NCI-H524 (cell line): ENCODE measurements around the gene SORL1-AS1.
"Not testable (repeated sequence)": the region's sequence is repeated elsewhere in the genome, so short reads cannot be mapped to it uniquely, and the experiment has no call there.

ENCODE experiments used
- DNase-seq, 2 experiments: peaks; one replicate each; lab custom pipeline; 2025; lab: John Stamatoyannopoulos, UW

Gene SORL1-AS1

GRCh38 chr11:121452609-121453150 is at the start of gene SORL1-AS1:
TSS of gene SORL1-AS1 (minus strand) at chr11:121452967.
- DNase-seq = peak in 1 of 2 experiments; percentile 45

- no peak for DNase-seq
Measured at GRCh38 chr11:121500717-121501116, 48.0 kb upstream of the SORL1-AS1 start.

- DNase-seq = no peak
Measured at GRCh38 chr11:121500275-121500674, 47.5 kb upstream of the SORL1-AS1 start.

GRCh38 chr11:121499405-121499804 is 46.6 kb upstream of the SORL1-AS1 start:
- DNase-seq = no peak

DNA sequence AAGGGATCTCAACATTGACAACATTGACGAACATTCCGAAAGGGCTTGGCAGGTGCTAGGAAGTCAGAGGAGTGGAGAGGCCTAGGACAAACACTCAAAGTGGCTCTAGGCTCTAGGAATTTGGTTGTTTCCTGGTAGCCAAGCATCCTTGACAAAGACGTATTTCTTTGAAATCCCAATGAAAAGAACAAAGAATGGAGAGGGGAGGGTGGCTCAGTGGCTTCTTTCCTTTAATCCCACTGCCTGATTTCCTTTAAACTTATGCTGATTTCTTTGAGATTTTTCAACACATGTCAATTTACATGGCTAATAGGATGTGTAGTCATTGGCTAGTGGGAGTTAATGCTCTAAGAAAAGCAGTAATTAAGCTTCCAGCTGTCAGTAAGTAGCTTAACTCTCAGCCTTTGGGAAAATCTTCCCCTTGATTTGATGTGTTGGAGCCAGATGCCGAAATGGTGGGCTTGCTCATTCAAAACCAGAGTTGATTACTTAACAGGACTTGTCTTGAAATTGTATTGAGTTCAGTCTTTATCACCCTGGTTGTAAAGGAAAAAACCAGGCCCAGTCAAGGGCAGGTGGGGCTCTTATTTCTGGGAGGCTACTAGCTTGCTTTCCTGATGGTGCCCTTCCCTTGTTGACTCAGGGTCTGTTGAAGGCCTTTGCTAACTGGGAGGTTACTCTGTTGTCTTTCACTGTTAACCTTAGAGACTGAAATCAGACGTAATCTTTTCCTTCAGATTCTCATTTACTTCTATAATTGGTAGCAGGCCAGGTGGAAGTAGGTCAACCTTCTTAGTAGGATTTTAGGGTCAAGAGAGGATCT is 44.6 kb upstream of the SORL1-AS1 start:
- DNase-seq = peak; percentile 79 to 95

- no peak for DNase-seq
Measured at GRCh38 chr11:121494355-121495099, 41.8 kb upstream of the SORL1-AS1 start.

- no peak for DNase-seq
Measured at GRCh38 chr11:121489823-121490222, 37.1 kb upstream of the SORL1-AS1 start.

GRCh38 chr11:121488641-121489040 is 35.9 kb upstream of the SORL1-AS1 start:
- no peak for DNase-seq

DNA sequence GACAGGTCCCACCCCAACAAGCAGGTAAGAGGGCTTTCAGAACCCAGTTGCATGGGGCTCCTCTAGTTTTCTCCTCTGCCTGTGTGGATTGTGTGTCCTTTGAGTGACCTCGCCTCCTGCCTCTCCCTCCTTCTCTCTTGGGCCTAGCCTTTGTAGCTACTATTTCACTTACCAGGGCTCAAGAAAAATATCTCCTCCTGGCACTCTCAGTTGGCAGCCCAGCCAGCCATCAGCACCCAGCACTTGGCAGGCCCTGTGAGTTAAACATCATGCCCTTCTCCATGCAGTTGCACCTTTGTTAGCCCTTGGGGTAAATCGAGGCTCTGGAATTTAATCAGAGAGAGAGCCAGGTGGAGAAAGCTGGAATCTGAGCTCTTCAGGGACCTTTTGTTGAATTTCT is 35.4 kb upstream of the SORL1-AS1 start:
- no peak for DNase-seq

DNA sequence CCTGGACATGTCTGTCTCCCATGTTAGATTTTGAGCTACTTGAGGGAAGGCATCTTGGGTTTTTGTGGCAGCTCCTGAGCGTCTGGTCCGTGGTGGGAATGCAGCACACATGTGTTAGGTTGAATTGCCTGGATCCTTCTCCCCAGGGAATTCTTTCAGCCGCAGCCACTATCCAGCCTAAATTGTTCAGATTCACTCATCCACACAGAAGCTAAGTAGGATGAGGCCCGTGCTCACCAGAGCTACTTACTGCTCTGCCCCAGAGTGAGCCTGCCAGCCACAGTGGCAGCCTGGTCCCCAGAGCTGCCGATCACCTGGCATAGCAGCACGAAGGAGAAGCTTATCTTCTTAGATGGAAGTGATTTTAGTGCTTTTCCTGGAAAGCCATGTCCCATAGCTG is 34.4 kb upstream of the SORL1-AS1 start:
- no peak for DNase-seq

DNA sequence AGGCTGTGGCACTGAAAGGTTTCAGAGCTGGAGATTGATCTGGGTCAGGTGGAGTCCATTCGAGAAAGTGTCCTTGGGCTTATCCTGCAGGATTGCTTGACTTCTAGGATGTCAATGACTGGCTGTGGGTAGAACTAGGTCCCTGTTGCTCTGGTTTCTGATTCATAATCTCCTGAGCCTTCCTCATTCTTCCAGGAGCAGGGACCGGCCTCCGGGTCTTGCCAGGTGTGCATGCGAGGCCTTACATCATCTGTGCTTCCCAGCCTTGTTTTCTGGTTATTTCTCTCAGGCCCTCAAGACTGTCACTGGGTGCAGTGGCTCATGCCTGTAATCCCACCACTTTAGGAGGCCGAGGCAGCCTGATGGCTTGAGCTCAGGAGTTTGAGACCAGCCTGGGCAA is 33.3 kb upstream of the SORL1-AS1 start:
- DNase-seq = no peak

GRCh38 chr11:121485216-121485615 is 32.4 kb upstream of the SORL1-AS1 start:
- DNase-seq = no peak

DNA sequence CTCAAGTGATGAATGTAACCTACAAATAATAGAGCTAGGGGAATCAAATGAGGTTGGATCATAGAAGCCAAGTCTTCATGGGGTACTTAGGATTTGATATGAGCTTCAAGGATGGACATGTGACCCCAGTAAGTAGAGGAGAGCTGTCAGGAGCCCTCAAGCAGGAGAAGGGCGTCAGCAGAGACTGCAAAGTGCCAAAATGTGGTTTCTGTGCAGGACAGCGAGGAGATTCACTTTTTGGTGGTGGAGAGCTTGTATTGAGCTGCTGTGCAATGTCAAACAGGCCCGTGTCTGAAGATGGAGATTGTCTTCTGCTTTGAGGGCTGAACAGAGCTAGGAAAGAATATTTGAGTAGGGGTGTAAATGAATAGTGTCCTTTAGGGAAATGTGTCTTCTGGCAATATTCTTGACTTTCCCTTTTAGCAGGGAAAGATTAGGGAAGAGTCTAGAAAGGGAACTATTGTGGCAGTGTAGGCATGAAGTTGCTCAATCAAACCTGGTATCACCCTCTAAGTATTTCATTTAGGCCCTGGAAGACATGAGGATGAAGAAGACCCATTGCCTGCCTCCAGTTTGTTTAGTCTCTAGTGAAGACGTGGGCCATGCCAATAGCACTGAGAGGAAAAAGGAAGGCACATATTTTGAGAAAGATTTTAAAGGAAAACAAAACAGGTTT is 31.2 kb upstream of the SORL1-AS1 start:
- DNase-seq = no peak

GRCh38 chr11:121482231-121483129 is 29.7 kb upstream of the SORL1-AS1 start:
- DNase-seq = no peak

DNA sequence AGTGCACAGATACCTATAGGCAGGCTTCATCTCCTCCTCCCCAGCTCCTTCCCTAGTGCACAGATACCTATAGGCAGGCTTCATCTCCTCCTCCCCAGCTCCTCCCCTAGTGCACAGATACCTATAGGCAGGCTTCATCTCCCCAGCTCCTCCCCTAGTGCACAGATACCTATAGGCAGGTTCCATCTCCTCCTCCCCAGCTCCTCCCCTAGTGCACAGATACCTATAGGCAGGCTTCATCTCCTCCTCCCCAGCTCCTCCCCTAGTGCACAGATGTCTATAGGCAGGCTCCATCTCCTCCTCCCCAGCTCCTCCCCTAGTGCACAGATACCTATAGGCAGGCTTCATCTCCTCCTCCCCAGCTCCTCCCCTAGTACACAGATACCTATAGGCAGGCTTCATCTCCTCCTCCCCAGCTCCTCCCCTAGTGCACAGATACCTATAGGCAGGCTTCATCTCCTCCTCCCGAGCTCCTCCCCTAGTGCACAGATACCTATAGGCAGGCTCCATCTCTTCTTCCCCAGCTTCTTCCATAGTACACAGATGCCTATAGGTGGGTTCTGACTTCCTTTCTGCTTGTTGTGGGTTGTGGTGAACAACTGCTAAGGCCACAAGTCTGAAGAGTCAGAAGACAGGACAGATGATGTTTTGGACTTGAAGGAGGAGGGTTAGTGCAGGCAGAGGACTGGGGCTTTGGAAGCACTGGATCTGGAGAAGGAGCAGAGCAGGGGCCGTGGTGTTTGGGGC is 28.9 kb upstream of the SORL1-AS1 start:
- DNase-seq = not testable (repeated sequence)

DNA sequence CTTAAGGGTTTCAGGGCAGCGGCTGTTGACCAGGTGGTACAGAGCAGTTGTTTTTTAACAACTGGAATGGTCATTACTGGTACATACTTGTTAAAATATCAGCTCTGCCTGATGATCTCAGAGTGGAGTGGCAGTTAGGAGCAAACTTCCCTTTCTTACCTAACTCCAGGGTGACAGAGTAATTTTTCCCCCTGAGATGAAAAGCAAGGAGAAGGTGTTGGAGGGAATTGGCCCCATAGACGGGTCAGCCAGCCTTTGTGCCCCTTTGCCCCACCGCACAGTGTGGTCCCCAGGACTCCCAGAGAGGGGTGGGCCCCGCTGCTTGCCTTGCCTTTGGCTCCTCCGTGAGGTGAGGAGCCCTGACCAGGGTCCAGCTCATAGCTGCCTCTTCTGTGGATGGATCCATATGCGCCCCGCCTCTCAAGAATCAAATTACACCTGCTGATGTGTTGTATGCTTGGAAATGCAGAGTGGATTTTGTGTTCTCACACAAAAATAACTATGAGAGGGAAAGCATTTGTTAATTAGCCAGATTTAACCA is 27.0 kb upstream of the SORL1-AS1 start:
- peak in 1 of 2 experiments; percentile 14 for DNase-seq

DNA sequence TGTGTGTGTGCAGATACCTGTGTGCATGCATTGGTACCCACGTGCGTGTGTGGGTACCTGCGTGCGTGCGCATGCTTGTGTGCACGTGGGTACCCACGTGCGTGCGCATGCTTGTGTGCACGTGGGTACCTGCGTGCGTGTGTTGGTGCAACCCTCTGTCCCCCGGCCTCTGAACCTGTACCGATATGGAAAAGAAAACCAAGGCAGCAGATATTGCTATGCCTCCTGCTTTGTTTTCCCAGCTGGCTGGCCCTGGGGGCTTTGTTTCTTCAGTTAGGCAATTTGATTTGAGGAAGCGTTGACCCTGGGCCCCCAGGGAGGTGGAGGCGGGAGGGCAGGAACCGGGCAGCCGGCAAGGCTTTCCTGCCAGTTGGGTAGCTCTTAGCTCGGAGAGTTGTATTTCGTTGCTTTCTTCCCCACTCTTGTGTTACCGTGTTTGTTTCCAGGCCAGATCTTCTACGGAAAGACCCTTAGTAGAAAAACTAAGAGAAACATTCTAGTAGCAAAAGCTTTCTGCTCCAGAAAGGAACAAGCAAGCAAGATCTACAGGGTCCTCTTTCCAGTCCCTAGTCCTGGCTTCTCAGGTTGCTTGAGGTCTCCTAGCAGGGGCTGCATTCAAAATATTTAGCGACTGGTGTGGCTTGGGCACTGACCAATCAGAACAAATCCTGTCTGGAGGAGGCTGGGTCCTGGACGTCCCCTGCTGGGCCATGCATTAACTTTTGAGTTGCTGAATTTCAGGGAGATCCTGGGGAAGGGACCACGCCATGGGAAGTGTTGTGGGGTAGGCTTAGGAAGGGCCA is 26.3 kb upstream of the SORL1-AS1 start:
- DNase-seq = no peak

DNA sequence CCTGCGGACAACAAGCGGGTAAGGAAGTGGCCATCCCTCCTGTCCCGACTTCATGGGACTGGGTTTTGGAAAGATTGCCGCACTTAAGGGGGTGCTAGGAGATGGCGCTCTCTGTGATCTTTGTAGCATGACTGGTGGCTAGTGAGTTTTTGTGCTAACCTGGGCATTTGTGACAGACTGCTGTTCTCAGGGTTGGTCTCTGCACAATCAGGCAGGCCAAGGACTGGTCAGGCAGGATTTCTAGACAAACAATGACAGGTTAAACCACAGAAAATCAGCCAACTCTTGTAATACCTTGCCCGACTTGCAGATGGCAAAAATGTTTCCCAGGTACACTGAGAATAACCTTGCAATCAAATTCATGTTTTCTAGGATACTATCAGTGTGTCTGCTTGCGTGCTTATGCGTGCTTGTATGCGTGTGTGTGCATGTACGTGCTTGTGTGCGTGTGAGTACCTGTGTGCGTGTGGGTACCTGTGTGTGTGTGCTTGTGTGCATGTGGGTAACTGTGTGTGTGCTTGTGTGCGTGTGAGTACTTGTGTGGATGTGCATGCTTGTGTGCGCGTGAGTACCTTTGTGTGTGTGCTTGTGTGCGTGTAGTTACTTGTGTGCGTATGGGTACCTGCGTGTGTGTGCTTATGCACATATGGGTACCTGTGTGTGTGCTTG is 25.6 kb upstream of the SORL1-AS1 start:
- DNase-seq = no peak
